Measurements from ENCODE around the gene LMF1.

LMF1 gene

GRCh38 chr16:945271-946047 is 25.3 kb downstream of the LMF1 start:
- no peak for DNase-seq

- no peak for DNase-seq
These were observed 26.8 kb downstream of the LMF1 start for GRCh38 chr16:943971-944370.

GRCh38 chr16:942436-943060 is 28.2 kb downstream of the LMF1 start:
- no peak for DNase-seq

- no peak for DNase-seq
These were observed 30.8 kb downstream of the LMF1 start for GRCh38 chr16:939941-940340.

GRCh38 chr16:939311-939710 is 31.5 kb downstream of the LMF1 start:
- no peak for DNase-seq

GRCh38 chr16:938752-939151 is 32.0 kb downstream of the LMF1 start:
- no peak for DNase-seq

GRCh38 chr16:938136-938535 is 32.6 kb downstream of the LMF1 start:
- no peak for DNase-seq

- DNase-seq = no peak
These were observed 33.1 kb downstream of the LMF1 start for GRCh38 chr16:937723-938122.

GRCh38 chr16:937311-937710 is 33.5 kb downstream of the LMF1 start:
- DNase-seq = no peak

- no peak for DNase-seq
These were observed 35.1 kb downstream of the LMF1 start for GRCh38 chr16:935684-936083.

- no peak for DNase-seq
These were observed 36.6 kb downstream of the LMF1 start for GRCh38 chr16:934178-934577.

- DNase-seq = no peak
These were observed 37.2 kb downstream of the LMF1 start for GRCh38 chr16:933581-933980.

- DNase-seq = no peak
These were observed 37.9 kb downstream of the LMF1 start for GRCh38 chr16:932831-933330.

- no peak for DNase-seq
These were observed 38.9 kb downstream of the LMF1 start for GRCh38 chr16:931626-932500.

GRCh38 chr16:931171-931570 is 39.6 kb downstream of the LMF1 start:
- DNase-seq = no peak

GRCh38 chr16:930511-930910 is 40.3 kb downstream of the LMF1 start:
- DNase-seq = no peak

GRCh38 chr16:930076-930475 is 40.7 kb downstream of the LMF1 start:
- DNase-seq = no peak

- no peak for DNase-seq
These were observed 41.3 kb downstream of the LMF1 start for GRCh38 chr16:929227-930073.

GRCh38 chr16:928526-928925 is 42.3 kb downstream of the LMF1 start:
- DNase-seq = no peak

GRCh38 chr16:927931-928330 is 42.9 kb downstream of the LMF1 start:
- DNase-seq = no peak

- DNase-seq = no peak
These were observed 43.4 kb downstream of the LMF1 start for GRCh38 chr16:927406-927805.

- DNase-seq = no peak
These were observed 44.1 kb downstream of the LMF1 start for GRCh38 chr16:926715-927114.

GRCh38 chr16:924806-925205 is 46.0 kb downstream of the LMF1 start:
- DNase-seq = no peak
